ENCODE measurements around the gene ING3. TPM values are rescaled to one million over a fixed set of nuclear protein-coding genes. Genes with fewer than 3 reads are reported as not detected.
A peak's percentile ranks its signal among the peaks of the same experiment; 100 is the strongest.

The ING3 gene
- total RNA-seq, 1 donor from 2014 or later = 20.2 TPM

- no peak overlapping the region for H3K4me3 Mint-ChIP-seq (ENCODE audit: unreplicated experiment)
- no peak overlapping the region for H3K27ac Mint-ChIP-seq (ENCODE audit: unreplicated experiment)
- peaks cover 49% of the 10 kb centered on the region for H3K4me1 Mint-ChIP-seq (ENCODE audit: unreplicated experiment)
- no peak for TF ChIP-seq CTCF (IDR thresholded peaks at IDR 0.05)
- H3K27me3 Mint-ChIP-seq (ENCODE audit: unreplicated experiment) = no peaks in the 10 kb centered on the region
- H3K9me3 Mint-ChIP-seq (ENCODE audit: unreplicated experiment) = no peaks in the 10 kb centered on the region
- no peaks in the 10 kb centered on the region for H3K36me3 Mint-ChIP-seq (ENCODE audit: unreplicated experiment)
- DNase-seq (ENCODE audit: extremely low spot score, unreplicated experiment) = no peak
These were observed 47.9 kb downstream of the ING3 start for GRCh38 chr7:120998520-120998919.

GRCh38 chr7:120998996-120999565 is 48.5 kb downstream of the ING3 start:
- DNase-seq (ENCODE audit: extremely low spot score, unreplicated experiment) = no peak
- Mint-ChIP-seq H3K27ac (ENCODE audit: unreplicated experiment) (no peak overlapping the region), H3K4me3 (ENCODE audit: unreplicated experiment) (no peak overlapping the region), H3K4me1 (ENCODE audit: unreplicated experiment) (peaks cover 50% of the 10 kb centered on the region), H3K9me3 (ENCODE audit: unreplicated experiment) (no peaks in the 10 kb centered on the region), H3K27me3 (ENCODE audit: unreplicated experiment) (no peaks in the 10 kb centered on the region), H3K36me3 (ENCODE audit: unreplicated experiment) (no peaks in the 10 kb centered on the region)
- TF ChIP-seq CTCF (IDR thresholded peaks at IDR 0.05) = no peak

GRCh38 chr7:121000081-121000983 is 49.8 kb downstream of the ING3 start:
- H3K27ac Mint-ChIP-seq (ENCODE audit: unreplicated experiment) = peak overlapping the region; percentile 59
- no peak for DNase-seq (ENCODE audit: extremely low spot score, unreplicated experiment)

GRCh38 chr7:121001234-121001906 is 50.8 kb downstream of the ING3 start:
- no peak overlapping the region for H3K27ac Mint-ChIP-seq (ENCODE audit: unreplicated experiment)
- no peaks in the 10 kb centered on the region for H3K27me3 Mint-ChIP-seq (ENCODE audit: unreplicated experiment)
- H3K36me3 Mint-ChIP-seq (ENCODE audit: unreplicated experiment) = no peaks in the 10 kb centered on the region
- H3K9me3 Mint-ChIP-seq (ENCODE audit: unreplicated experiment) = no peaks in the 10 kb centered on the region
- TF ChIP-seq CTCF (IDR thresholded peaks at IDR 0.05) = no peak
- no peak for DNase-seq (ENCODE audit: extremely low spot score, unreplicated experiment)
- peaks cover 44% of the 10 kb centered on the region for H3K4me1 Mint-ChIP-seq (ENCODE audit: unreplicated experiment)
- H3K4me3 Mint-ChIP-seq (ENCODE audit: unreplicated experiment) = no peak overlapping the region

More at GRCh38 chr7:121000081-121000983, 49.8 kb downstream of the ING3 start:
- Mint-ChIP-seq H3K4me3 (ENCODE audit: unreplicated experiment) (no peak overlapping the region), H3K27me3 (ENCODE audit: unreplicated experiment) (no peaks in the 10 kb centered on the region), H3K9me3 (ENCODE audit: unreplicated experiment) (no peaks in the 10 kb centered on the region), H3K36me3 (ENCODE audit: unreplicated experiment) (no peaks in the 10 kb centered on the region), H3K4me1 (ENCODE audit: unreplicated experiment) (peaks cover 50% of the 10 kb centered on the region)
- no peak for TF ChIP-seq CTCF (IDR thresholded peaks at IDR 0.05)
